LNCaP clone FGC (cell line): ENCODE results near the gene GET4.

Experiments
- DNase-seq: peaks from one replicate; pipeline ENCODE4 v3.0.0-alpha.2; 2011; ENCODE audit warnings: low read depth
- H3K4me3 ChIP-seq: 2 replicates; pipeline ENCODE4 v1.5.1; 2011; ENCODE audit warnings: mild to moderate bottlenecking, low read depth, low read length, control low read depth
- TF ChIP-seq, protein P1 (sequence below): IDR thresholded peaks from 2 replicates; pipeline ENCODE4 v1.5.1; 2012; ENCODE audit warnings: mild to moderate bottlenecking; ENCODE audit not compliant: control insufficient read depth, insufficient read depth; ENCODE audit errors: extremely low read depth

Gene GET4

DNA sequence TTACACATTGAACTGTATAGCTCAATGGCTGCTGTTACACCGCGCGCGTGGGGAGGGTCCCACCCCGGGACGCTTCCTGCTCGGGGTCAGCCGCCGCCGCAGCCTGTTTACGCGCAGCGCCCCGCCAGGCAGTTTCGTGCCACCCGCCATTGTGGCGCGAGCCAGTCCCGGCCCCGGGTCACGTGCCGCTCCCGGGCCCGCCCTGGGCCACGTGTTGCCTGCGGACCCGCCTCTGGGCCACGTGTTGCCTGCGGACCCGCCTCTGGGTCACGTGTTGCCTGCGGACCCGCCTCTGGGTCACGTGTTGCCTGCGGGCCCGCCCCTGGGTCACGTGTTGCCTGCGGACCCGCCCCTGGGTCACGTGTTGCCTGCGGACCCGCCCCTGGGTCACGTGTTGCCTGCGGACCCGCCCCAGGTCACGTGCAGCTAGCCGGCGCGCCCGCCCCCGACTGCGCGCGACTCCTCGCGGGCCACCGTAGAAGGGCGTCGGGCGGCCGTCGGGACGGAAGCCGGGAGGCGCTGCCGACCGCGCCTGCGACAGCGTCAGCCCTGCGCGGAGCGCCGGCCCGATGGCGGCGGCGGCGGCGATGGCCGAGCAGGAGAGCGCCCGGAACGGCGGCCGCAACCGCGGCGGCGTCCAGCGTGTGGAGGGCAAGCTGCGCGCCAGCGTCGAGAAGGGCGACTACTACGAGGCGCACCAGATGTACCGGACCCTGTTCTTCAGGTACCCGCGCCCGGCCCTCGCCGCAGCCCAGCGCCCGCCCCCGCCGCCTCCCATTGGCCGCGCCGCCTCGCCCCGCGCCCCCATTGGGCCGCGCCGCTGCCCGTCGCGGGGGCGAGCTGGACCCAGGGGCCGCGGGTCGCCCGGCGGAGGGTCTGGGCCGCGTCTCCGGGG is at the start of gene GET4:
Gene GET4, plus strand, starts transcription at position 478 of the 895 bp plus-strand sequence. Its CDS starts 92 bp downstream, at position 570.
- H3K4me3 ChIP-seq: peak within 1 kb of the TSS; percentile 91
- peak; percentile 77 for DNase-seq
- TF ChIP-seq, protein P1, sequence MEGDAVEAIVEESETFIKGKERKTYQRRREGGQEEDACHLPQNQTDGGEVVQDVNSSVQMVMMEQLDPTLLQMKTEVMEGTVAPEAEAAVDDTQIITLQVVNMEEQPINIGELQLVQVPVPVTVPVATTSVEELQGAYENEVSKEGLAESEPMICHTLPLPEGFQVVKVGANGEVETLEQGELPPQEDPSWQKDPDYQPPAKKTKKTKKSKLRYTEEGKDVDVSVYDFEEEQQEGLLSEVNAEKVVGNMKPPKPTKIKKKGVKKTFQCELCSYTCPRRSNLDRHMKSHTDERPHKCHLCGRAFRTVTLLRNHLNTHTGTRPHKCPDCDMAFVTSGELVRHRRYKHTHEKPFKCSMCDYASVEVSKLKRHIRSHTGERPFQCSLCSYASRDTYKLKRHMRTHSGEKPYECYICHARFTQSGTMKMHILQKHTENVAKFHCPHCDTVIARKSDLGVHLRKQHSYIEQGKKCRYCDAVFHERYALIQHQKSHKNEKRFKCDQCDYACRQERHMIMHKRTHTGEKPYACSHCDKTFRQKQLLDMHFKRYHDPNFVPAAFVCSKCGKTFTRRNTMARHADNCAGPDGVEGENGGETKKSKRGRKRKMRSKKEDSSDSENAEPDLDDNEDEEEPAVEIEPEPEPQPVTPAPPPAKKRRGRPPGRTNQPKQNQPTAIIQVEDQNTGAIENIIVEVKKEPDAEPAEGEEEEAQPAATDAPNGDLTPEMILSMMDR: peak; percentile 25; the same call in 1 of the 2 replicates

GRCh38 chr7:828793-829561 is 47.4 kb upstream of the GET4 start:
- TF ChIP-seq, protein P1: no peak
- no peak for DNase-seq
- no peak overlapping the region for H3K4me3 ChIP-seq

- TF ChIP-seq, protein P1: no peak
Observed at GRCh38 chr7:830069-830468, 46.3 kb upstream of the GET4 start.

DNA sequence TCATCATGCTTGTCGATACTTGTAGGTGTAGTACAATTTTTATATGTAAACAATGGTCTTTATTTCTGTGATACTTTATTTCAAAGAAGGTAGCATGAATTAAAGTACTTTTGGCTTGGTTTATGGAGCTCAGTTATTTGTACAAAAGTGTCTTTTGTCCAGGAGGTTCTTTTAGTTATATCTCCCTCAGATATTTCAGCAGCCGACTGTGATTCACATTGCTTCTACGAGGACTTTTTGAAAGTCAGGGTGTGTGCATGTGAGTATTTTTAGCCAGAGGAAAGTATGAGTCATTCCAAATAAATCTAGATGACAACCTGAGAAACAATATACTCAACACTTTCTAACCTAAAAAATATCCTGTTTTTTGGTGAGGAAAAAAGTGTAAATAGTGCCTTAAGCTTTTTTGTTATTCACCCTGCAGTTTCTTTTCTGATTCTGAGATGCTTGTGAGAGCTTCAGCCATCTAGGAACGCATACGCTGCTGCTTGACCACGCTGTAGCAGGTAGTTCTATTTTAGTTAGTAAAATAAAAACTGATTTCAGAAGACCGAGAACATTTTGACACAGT is 44.7 kb upstream of the GET4 start:
- H3K4me3 ChIP-seq: no peak overlapping the region
- TF ChIP-seq, protein P1: no peak
- no peak for DNase-seq

More at GRCh38 chr7:830069-830468, 46.3 kb upstream of the GET4 start:
- no peak for DNase-seq
- H3K4me3 ChIP-seq: no peak overlapping the region

DNA sequence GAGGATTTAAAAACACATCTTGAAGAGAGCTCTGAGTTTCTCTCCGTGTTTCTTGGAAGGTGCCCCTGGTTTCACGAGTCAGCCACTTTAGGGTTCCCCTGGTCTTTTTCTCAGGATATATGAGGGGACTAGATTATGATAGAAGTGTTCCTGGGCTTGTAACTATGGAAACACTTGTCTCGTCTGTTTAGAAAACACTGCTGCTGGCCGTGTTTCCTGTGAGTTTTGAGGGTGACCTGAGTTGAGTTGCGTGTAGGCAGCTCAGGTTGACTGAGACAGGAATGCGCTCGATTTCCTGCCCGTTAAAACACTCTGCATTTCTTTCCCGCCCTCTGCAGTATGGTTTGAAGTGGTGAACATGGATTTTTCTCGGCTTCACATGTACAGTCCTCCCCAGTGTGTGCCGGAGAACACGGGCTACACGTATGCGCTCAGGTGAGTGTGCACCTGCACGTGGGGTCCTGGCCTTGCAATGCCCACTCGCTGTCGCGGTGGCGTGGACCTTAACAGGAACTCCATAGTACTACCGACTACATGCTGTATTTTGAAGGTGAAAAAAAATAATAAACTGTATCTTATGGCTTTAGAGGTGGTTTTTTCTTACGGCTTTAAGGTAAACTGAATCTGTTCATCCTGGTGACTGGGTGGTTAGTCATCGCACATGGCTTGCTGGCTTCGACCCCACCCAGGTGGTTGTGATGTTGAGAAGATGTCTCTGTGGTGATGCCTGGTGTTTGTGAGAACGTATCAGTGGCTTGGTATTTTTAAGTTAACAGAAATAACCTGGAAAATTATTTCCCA is 44.0 kb upstream of the GET4 start, which contains the start of gene SUN1:
Gene SUN1, plus strand, starts transcription at position 310 of the 801 bp plus-strand sequence. Its CDS starts 49 bp downstream, at position 359.
- TF ChIP-seq, protein P1: no peak
- no peak within 1 kb of the TSS for H3K4me3 ChIP-seq
- no peak for DNase-seq

- DNase-seq: no peak
- no peak overlapping the region for H3K4me3 ChIP-seq
- TF ChIP-seq, protein P1: no peak
Observed at GRCh38 chr7:832968-833424, 43.4 kb upstream of the GET4 start.
